T-helper 9 cell (primary cell): Measurements from ENCODE around the gene HEPACAM.
A peak's percentile ranks its signal among the peaks of the same experiment; 100 is the strongest.

ENCODE experiments used
- DNase-seq: peaks from one replicate; pipeline ENCODE4 v3.0.0-alpha.2; 2020

HEPACAM gene

DNA sequence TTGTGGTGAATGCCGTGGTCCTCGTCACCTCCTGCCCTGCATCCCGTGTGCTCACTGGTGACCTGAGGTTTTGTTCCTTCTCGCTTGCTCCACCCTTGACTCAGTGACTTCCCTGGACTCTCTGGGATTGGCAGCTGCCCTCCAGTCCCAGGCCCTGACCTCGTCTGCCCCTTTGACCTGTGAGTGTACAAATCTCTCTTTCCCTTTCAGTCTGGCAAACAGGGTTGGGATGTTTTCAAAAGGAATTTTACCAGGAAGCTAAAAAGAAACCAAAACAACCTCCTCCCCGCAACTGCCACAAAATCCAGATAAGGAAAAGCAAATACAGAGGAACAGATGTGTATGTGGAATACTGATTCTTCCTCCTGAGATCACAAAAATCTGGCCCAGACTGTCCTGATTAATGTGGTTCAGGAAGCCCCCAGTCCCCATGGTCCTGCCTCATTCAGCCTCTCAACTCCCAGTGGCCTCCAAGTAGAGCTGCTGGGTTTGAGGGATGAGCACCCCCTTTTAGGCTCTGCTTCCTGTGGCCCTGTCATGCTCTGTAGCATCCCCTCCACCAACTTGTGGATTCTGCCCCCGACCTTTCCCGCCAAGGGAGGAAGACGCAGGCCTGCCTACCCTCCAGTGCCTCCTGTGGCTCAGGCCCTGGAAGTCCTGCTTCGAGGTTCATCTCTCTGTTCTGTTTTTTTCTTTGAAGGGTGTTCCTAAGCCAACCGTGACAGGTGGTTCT lies 53.3 kb downstream of the HEPACAM start:
- no peak for DNase-seq

DNA sequence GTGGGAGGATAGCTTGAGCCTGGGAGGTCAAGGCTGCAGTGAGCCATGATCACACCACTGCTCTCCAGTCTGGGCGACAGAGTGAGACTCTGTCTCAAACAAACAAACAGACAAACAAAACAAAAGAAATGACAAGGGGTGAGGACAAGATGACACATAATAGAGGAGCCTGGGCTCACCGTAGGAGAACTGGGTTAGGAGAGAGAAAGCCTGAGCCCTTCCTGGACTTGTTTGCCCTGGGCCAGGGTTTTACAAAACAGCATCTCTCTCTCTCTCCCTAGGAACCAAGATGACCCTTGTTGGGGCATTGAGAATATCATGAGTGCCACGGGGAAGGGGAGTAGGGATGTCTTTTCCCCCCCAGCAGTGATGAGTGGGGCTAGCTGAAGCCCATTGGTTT lies 54.9 kb downstream of the HEPACAM start:
- no peak for DNase-seq

DNA sequence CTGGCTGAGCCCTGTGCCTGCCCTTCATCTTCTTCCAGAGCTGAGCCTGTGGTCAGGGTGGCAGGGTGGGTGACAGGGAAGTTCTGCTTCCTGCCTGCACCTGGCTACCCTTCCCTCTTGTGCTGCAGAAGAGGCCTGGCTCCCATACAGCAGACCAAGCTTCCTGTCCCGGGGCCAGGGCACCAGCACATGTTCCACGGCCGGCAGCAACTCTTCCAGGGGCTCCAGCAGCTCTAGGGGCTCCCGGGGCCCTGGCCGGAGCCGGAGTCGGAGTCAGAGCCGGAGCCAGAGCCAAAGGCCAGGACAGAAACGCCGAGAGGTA lies 55.6 kb downstream of the HEPACAM start:
- no peak for DNase-seq

DNA sequence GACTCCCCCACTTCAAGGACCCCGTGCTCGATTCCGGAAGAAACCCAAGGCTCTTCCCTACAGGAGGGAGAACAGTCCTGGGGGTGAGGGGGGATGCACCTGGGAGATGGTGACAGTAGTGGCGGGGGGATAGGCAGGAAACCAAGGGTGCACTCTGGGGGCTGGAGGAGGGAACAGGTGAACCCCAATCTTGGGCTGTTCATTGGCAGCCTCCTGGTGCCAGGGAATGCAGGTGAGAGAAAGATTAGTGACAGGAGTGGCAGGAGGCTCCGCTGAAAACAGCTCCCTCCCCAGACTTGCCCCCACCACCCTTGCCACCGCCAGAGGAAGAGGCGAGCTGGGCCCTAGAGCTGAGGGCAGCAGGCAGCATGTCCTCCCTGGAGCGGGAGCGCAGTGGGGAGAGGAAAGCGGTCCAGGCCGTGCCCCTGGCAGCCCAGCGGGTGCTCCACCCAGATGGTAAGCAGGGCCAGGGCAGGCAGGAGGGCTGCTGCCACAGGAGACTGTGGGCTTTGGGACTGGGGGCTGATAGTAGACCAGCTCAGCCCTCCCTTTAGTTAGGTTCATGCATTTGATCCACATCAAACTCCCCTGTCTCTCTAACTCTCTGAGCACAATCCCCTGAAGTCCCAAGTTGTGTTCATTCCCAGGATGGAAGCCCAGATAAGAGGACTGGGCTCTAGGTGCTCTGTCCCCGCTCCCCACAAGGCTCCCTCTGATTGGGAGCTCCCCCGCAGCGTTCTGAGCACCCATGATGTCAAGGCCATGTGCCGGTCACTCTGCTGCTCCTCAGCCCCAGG lies 56.2 kb downstream of the HEPACAM start:
- DNase-seq = no peak

DNA sequence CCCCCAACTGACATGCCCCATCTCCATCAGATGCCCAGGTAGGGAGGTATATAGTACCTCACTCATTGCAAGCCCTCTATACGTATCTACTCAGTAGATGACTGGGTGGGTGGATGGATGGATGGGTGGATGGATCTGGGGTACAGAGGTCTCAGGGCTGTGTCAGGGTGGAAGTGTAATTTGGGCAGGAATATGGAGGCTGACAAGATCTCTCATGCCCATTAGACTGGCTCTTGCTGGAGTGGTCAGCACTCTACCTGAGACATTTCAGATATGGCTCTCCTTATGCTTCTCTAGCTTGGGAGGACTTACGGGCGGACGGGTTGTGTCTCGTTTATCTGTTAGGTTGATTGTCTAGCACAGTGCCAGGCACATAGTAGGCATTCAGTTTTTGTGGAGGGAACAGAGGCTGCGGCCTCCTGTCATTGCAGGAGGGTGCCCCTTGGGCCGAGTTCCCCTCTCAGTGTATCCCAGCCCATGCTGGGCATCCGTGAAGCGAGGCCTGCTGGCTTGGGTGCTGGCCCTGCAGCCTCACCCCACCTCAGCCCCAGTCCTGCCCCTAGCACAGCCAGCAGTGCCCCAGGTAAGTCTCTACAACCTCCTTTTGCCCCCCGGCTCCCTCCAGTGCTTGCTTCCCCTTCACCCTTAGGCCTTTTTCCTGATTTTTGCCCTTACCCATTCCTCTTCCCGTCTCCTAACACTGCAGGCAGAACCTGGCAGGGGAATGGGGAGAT lies 56.9 kb downstream of the HEPACAM start:
- no peak for DNase-seq

DNA sequence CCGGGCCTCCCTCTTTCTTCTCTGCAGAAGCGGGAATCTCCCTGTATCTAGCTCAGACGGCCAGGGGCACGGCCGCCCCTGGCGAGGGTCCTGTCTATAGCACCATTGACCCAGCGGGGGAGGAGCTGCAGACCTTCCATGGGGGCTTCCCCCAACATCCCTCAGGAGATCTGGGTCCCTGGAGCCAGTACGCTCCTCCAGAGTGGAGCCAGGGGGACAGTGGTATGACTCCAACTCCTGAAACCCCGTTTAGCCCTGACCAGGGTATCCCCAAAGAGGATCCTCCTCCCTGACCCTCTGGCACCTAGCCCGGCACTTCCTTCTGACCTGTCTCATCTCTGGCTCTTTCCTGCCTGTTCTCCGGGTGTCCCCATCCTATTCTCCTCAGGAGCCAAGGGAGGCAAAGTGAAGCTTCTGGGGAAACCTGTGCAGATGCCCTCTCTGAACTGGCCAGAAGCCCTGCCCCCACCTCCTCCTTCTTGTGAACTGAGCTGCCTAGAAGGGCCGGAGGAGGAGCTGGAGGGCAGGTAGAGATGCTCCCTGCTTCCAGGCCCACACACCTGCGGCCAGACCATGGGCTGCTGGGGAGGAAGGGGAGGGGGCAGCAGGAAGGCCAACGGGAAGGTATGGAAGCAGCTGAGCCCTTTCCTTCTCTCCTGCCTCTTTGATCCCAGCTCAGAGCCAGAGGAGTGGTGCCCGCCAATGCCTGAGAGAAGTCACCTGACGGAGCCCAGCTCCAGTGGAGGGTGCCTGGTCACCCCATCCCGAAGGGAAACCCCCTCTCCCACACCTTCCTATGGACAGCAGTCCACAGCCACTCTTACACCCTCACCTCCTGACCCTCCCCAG lies 57.7 kb downstream of the HEPACAM start:
- DNase-seq = no peak

DNA sequence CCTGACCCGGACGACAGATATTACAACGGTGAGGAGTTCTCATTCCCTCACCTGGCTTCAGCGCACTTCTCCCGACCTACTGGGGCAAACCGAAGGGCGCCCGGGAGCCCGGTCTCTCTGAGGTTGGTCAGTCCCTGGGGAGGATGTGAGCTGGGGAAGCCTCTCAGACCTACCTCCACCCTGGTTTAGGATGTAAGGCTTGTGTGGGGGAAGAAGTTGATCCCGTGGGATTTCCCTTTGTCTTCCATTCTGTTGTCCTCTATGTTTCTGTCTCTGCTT lies 58.3 kb downstream of the HEPACAM start:
- DNase-seq = no peak

DNA sequence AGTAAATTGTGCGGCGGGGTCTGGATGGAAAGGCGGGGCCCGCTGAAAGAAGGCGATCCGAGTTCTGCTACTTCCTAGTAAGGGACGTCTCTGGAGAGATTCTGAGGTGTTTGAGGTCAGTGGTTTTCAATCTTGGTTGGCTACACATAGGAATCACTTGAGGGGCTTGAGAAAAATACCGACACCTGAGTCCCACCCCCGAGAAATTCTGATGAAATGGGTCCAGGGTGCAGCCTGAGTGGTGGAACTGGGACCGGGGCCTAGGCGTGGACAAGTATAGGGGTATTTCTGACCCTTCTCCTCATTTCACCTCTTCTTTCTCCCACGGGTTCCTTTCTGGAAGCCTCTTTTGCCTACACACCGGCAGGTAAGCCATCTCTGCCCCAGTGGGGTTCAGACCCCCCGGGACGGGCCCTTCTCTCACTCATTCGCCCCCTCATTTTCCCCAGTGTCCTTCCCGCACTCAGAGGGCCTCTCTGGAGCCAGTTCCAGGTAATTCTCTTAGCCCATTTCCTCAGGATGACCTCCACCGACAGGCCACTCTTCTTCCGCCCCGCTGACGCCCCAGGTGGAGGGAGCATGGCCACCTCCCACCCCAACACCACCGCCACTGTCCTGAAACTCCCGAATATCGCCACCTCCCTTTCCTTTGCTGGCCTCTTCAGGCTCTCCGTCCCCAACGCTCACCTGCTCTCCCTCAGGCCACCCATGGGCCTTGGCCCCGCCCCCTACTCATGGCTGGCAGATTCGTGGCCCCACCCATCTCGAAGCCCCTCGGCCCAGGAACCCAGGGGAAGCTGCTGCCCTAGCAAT lies 58.8 kb downstream of the HEPACAM start:
- DNase-seq = no peak

DNA sequence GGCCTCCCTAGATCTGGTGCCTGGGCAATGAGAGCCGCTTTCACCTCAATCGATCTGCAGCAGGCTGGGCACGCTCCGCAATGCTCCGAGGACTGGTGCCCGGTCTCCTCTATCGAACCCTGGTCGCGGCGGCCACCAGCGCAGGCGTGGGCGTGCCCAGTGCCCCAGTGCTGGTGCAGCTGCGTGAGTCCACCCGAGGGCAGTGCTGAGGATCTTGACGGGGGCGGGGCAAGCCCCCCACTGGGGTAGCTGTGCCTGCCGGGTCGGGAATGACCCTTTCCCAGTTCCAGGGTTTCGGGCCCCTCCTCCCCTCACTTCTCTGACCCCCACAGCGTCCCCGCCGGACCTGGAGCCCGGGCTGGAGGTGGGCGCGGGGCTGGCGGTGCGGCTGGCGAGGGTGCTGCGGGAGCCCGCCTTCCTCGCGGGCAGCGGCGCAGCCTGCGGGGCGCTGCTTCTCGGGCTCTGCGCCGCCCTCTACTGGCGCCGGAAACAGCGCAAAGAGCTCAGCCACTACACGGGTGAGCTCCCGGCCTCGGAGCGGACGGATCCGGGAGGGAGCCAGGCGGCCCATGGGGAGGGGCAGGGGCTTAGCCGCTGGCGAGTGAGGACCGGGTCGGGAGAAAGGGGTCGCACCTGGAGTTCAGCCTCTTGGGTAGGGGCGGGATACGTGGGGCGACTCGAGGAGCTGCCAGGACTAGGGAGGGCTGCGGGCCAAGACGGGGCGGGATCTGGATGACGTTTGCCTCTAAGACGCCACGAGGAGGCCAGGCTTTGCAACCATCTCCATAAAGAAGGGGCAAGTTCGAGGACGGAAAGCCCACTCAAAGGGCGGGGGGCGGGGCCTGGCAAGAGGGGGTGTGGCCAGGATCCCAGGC lies 59.7 kb downstream of the HEPACAM start:
- peak; percentile 60 for DNase-seq

DNA sequence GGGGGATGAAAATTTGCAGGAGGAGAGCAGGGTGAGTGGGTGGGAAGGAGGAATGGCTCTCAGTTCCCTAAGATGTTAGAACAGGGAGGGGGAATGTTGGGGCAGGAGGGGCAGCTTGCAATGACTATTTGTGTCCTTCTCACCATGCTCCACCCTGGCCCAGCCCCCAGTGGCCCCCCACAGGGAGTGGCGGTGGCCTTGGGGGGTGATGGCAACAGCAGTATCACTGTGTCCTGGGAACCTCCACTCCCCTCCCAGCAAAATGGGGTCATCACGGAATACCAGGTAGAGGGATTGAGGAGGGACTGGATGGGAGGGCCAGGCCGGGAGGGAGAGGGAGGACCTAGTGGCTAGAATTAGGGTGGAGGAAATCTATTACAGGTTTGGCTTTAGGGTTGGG lies 60.4 kb downstream of the HEPACAM start:
- DNase-seq = no peak

DNA sequence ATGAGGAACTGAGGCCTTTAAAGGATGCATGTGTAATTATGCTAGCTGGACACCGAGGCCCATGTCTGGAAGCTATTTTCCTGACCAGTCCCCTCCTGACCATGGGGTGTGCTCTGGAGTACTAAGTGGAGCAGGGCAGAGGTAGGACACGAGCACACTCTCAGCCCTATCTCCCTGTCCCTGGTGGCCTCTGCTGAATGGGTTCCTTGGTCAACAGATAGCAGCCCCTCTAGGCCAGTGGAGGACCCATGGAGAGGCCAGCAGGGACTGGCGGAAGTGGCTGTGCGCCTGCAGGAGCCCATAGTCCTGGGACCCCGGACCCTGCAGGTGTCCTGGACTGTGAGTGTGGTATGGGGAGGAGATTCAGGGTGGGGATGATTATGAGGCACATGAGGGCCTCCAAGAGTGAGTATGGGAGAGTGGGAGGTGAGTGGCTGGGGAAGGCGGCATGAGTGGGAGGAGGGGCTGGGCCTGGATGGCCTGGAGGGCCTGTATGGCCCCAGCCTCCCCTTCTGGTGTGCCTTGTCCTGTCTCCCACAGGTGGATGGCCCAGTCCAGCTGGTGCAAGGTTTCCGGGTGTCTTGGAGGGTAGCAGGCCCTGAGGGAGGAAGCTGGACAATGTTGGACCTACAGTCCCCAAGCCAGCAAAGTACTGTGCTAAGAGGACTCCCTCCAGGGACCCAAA lies 61.1 kb downstream of the HEPACAM start:
- DNase-seq = no peak

DNA sequence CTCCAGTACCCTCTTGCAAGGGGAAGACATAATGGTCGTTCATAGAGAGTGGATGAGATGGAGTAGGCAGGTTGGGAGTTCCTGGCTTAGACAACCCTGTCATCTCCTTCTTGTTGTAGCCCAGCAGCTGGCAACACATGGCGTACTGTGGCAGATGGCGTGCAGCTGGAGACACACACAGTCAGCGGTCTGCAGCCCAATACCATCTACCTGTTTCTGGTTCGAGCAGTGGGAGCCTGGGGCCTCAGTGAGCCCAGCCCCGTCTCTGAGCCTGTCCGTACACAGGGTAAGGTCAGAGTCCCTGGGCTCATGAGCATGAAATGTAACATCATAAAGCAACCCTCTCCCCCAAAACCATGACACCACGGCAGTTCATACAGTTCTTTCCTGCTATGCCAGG lies 61.9 kb downstream of the HEPACAM start:
- no peak for DNase-seq

DNA sequence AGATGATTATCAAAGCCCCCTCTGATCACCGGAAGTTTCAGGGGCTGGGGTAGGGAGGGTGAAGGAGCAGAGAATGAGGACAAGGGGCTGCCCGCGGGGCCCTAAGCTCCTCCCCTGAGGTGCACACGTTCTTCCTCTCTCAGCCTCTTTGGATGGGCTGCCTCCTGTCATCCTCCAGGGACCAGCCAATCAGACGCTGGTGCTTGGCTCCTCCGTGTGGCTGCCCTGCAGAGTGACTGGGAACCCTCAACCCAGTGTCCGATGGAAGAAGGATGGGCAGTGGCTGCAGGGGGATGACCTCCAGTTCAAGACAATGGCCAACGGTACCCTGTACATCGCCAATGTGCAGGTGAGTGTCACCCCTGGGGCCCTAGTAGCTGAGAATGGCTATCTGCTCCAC lies 63.1 kb downstream of the HEPACAM start:
- no peak for DNase-seq

DNA sequence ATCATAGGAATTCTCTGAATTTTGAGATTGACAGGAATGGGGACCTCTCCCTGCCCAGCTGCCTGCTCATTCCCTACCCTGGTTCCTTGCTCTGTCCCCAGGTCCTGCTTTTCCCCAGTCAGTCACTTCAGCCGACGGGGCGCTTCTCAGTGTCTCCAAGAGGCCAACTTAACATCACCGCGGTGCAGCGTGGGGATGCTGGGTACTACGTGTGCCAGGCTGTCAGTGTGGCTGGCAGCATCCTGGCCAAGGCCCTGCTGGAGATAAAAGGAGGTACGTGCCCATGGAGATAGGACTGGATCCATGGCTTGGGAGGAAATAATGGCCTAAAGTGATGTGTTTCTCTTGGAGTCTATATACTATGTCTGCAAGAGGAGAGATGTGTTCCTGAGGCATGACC lies 63.6 kb downstream of the HEPACAM start:
- DNase-seq = no peak

DNA sequence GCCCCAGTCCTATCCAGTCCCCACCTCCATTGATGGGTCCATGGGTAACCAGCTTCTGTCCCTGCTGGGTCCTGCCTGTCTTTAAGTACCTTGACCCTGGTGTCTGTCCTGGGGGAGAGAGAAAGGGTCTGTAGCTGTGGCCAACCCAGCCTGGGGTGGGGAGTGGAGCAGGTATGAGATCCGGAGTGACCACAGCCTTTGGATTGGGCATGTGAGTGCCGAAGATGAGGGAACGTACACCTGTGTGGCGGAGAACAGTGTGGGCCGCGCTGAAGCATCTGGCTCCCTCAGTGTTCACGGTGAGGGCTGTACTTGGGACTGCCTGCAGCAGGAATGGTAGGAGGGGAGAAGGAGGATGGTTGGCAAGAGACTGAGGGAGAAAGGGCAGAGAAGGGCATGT lies 65.4 kb downstream of the HEPACAM start:
- no peak for DNase-seq

DNA sequence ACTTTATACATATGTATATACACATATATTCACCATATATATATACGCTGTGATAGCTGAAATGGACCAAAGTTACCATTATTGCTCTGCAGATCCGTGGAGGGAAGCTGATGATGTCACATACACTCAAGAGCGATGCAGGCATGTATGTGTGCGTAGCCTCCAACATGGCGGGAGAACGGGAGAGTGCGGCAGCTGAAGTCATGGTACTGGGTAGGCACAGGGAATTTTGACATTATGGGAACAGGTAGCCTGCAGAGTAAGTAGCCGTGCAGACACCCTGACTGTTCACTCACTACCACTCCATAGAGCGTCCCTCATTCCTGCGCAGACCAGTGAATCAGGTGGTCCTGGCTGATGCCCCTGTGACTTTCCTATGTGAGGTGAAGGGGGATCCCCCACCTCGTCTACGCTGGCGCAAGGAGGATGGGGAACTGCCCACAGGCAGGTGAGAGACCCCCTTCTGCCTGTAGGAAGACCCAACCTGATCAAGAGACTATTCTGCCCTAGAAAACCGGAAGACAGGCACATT lies 65.9 kb downstream of the HEPACAM start:
- DNase-seq = no peak

DNA sequence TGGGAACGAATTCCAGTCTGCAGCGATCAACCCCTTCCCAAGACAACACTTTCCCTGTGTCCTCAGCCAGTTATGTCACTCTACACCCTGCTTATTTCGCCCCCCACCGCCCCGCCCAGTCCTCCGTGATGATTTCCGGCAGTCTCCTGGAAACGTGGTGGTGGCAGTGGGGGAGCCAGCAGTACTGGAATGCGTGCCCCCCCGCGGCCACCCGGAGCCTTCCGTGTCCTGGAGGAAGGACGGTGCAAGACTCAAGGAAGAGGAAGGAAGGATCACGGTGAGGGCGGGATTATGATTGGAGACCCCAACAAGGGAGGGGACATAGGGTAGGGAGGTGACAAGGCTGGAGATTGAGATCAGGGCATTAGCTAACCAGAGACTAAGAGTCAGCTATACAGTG lies 66.5 kb downstream of the HEPACAM start:
- DNase-seq = no peak
